HUES48 (cell line): ENCODE results near the gene IL1RN.

ENCODE experiments used
- H3K27ac ChIP-seq: one replicate; pipeline ENCODE4 v1.7.0; 2013; ENCODE audit warnings: low read depth, low read length, inconsistent platforms
- H3K27me3 ChIP-seq: 2 replicates; pipeline ENCODE4 v1.6.1; 2013; ENCODE audit warnings: mild to moderate bottlenecking, low read length; ENCODE audit not compliant: control insufficient read depth, insufficient read depth
- H3K36me3 ChIP-seq: 2 replicates; pipeline ENCODE4 v1.6.1; 2013; ENCODE audit warnings: low read length; ENCODE audit not compliant: control insufficient read depth, insufficient read depth
- H3K4me1 ChIP-seq: 2 replicates; pipeline ENCODE4 v1.6.1; 2013; ENCODE audit warnings: mild to moderate bottlenecking, low read length; ENCODE audit not compliant: control insufficient read depth, insufficient read depth
- H3K4me3 ChIP-seq: 2 replicates; pipeline ENCODE4 v1.5.1; 2013; ENCODE audit warnings: mild to moderate bottlenecking, low read depth, low read length
- H3K9ac ChIP-seq: 2 replicates; pipeline ENCODE4 v1.6.1; 2013; ENCODE audit warnings: mild to moderate bottlenecking, low read depth, low read length, moderate library complexity
- H3K9me3 ChIP-seq: 2 replicates; pipeline ENCODE4 v1.6.1; 2013; ENCODE audit warnings: low read length; ENCODE audit not compliant: control insufficient read depth, insufficient read depth

The IL1RN gene, protein sequence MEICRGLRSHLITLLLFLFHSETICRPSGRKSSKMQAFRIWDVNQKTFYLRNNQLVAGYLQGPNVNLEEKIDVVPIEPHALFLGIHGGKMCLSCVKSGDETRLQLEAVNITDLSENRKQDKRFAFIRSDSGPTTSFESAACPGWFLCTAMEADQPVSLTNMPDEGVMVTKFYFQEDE

DNA sequence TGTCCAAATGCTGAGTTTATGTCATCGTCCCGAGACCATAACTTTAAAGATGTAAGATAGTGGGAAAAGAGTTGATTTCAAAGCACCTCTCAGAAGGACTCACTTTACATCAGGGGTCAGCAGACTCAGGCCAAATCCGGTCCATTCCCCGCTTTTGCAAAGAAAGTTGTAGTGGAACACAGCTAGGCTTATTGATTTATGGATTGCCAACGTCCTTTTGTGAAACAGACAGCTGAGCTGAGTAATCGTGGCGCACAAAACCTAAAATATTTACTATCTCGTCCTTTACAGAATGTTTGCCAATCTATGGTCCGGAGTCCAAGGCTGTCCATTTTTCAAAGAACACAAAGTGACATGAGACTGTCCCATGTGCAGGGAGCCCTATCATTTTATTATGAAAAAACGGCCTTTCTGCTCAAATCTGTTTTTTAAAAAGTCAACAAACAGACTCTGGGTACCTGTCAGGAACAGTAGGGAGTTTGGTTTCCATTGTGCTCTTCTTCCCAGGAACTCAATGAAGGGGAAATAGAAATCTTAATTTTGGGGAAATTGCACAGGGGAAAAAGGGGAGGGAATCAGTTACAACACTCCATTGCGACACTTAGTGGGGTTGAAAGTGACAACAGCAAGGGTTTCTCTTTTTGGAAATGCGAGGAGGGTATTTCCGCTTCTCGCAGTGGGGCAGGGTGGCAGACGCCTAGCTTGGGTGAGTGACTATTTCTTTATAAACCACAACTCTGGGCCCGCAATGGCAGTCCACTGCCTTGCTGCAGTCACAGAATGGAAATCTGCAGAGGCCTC, at the start of gene IL1RN:
TSS of gene IL1RN (plus strand) at position 754 of the 801 bp plus-strand sequence. CDS start at position 781, 27 bp downstream.
- Histone ChIP-seq H3K9ac (no peak within 1 kb of the TSS), H3K9me3 (no peaks in the 10 kb centered on the region), H3K27ac (no peak within 1 kb of the TSS), H3K4me1 (no peaks in the 10 kb centered on the region), H3K4me3 (no peak within 1 kb of the TSS), H3K27me3 (no peaks in the 10 kb centered on the region; the same call in 1 of the 2 replicates), H3K36me3 (no peaks in the 10 kb centered on the region)

DNA sequence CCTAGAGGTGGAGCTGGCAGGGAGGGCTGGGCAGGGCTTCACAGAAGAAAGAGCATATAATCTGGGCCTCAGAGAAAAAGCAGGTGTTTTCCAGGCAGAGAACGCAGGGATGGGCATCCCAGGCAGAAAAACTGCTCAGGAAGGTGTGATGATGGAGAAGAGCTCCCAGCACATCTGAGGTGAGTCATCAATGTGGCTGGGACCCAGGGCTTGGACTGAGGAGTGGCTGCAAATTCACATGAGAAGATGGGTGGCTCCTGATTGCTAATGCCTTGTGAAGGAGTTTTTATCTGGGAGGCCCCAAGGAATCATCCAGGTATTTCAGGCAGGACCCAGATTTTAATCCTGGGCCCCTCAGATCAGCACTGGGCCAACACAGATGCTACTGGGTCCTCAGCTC, 49.5 kb upstream of the IL1RN start:
- Histone ChIP-seq H3K4me1 (0 out of 2 replicates have a peak, but pooled peaks cover 3% of the 10 kb centered on the region), H3K27ac (no peak overlapping the region), H3K27me3 (no peaks in the 10 kb centered on the region)

DNA sequence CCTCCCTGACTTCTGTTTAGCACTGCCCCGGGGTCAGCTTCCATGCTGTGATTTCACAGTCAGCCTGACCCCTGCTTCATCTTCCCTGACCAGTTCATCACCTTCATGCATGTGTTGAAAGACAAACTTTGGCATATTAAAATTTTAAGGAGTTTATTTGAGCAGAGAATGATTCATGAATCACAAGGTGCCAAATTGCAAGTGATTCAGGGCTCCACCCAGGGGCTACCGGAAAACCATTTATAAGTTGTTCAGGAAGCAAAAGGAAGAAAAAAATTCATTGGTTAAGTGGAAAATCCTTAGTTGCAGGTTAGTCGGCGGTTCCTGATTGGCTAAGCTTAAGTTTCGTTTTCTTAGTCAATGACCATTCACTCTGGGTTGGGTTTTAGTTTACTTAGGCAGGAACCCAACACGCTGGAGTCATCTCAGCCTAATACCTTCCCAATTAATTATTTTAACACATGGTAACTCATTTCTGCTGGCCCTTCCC, 49.0 kb upstream of the IL1RN start:
- Histone ChIP-seq H3K27ac (no peak overlapping the region), H3K4me1 (0 out of 2 replicates have a peak, but pooled peaks cover 3% of the 10 kb centered on the region), H3K36me3 (no peaks in the 10 kb centered on the region), H3K9me3 (no peaks in the 10 kb centered on the region), H3K9ac (no peak overlapping the region), H3K27me3 (no peaks in the 10 kb centered on the region), H3K4me3 (no peak overlapping the region)

More for the DNA sequence above, 49.5 kb upstream of the IL1RN start:
- Histone ChIP-seq H3K9me3 (no peaks in the 10 kb centered on the region), H3K4me3 (no peak overlapping the region), H3K9ac (no peak overlapping the region), H3K36me3 (no peaks in the 10 kb centered on the region)

DNA sequence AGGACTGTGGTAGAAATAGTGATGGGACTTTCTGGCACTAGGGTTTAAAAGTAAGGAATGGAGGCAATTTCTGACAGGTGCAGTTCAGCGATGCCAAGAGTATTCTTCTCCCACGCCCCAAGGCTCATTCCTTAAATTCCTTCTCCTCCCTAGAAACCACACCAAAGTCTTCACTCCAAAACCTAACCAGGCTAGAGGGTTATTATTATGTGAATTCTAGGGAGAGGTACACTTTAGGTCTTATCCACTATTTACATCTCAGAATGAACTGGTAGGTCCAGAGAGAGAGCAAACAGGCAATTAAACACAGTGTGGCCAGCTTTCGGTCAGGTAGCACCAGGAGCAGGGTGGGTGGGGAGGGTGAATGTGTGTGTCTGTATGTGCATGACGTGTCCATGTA, 48.3 kb upstream of the IL1RN start:
- H3K36me3 ChIP-seq, result no peaks in the 10 kb centered on the region

DNA sequence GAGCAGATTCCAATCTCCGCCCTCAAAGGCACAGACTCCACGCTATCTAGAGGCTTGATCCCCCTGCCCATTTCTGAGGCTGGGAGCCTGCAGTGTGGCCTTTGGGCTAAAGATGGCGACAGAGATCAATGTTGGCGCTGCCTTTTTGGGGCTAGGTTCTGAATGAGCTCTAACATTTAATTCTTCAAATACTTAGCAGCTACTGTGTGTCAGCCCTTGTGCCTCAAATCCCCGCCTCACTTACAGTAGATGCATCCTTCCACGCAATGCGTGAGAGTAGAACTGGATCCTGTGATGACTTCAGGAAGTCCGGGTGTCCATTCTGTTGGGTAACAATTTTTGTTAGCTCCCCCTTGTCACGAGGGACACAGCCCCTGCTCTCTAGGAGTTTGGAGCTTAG, 47.3 kb upstream of the IL1RN start:
- Histone ChIP-seq H3K4me3 (no peak overlapping the region), H3K36me3 (no peaks in the 10 kb centered on the region), H3K9ac (no peak overlapping the region), H3K4me1 (0 out of 2 replicates have a peak, but pooled peaks cover 3% of the 10 kb centered on the region), H3K27ac (no peak overlapping the region), H3K27me3 (no peaks in the 10 kb centered on the region), H3K9me3 (no peaks in the 10 kb centered on the region)

More for the DNA sequence above, 48.3 kb upstream of the IL1RN start:
- H3K9me3 ChIP-seq, result no peaks in the 10 kb centered on the region
- H3K9ac ChIP-seq, result no peak overlapping the region
- H3K4me3 ChIP-seq, result no peak overlapping the region
- no peaks in the 10 kb centered on the region for H3K27me3 ChIP-seq
- 0 out of 2 replicates have a peak, but pooled peaks cover 3% of the 10 kb centered on the region for H3K4me1 ChIP-seq
- H3K27ac ChIP-seq, result no peak overlapping the region

DNA sequence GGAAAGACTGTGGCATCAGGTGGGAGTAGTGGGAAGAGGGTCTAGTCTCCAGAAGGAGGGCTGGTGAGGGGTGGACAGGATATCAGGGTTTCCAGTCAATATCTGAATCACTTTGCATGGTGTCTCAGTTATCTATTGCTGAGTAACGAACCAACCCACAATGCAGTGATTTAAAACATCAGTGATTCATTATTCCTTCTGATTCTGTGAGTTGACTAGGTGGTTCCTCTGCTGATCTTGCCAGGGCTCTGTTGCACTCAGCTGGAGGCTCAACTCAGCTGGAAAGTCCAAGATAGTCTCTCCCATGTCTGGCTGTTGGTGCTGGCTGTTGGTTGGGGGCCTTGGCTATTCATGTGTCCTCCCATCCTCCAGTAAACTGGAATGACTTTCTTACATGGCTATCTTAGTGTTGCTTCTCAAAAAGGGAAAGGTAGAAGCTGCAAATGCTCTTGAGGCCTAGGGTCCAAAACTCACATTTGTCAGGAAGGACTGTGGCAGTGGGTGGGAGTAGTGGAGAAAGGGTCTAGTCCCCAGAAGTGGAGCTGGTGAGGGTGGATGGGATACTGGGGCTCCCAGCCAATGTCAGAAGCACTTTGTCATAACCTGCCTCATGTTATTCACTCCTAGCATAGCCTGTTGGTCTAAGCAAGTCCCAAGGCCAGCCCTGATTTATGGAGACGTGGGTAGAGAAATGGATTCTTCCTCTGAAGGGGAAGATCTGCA, 45.7 kb upstream of the IL1RN start:
- Histone ChIP-seq H3K27me3 (no peaks in the 10 kb centered on the region), H3K9ac (no peak overlapping the region), H3K4me1 (0 out of 2 replicates have a peak, but pooled peaks cover 3% of the 10 kb centered on the region), H3K27ac (no peak overlapping the region), H3K4me3 (no peak overlapping the region), H3K9me3 (no peaks in the 10 kb centered on the region), H3K36me3 (no peaks in the 10 kb centered on the region)

DNA sequence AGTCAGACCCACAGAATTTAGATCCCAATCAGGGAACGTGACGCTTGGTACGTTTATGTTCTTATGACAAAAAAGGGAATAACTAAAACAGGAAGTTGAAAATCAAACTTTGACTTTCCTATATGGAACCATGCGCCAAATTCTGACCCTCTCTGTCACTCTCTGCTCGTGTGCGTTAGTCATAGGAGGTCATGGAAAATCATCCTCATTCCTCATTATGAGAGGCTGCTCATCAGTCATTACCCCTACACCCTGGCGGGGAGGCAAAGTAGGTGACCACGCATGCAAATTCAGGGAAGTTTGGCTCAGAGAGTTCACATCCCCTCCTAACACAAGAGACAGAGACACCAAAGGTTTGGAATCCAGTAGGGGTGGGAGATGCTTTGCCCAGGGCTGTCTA, 44.1 kb upstream of the IL1RN start:
- Histone ChIP-seq H3K27me3 (no peaks in the 10 kb centered on the region), H3K9me3 (no peaks in the 10 kb centered on the region), H3K27ac (no peak overlapping the region), H3K9ac (no peak overlapping the region), H3K4me1 (0 out of 2 replicates have a peak, but pooled peaks cover 3% of the 10 kb centered on the region), H3K4me3 (no peak overlapping the region), H3K36me3 (no peaks in the 10 kb centered on the region)

DNA sequence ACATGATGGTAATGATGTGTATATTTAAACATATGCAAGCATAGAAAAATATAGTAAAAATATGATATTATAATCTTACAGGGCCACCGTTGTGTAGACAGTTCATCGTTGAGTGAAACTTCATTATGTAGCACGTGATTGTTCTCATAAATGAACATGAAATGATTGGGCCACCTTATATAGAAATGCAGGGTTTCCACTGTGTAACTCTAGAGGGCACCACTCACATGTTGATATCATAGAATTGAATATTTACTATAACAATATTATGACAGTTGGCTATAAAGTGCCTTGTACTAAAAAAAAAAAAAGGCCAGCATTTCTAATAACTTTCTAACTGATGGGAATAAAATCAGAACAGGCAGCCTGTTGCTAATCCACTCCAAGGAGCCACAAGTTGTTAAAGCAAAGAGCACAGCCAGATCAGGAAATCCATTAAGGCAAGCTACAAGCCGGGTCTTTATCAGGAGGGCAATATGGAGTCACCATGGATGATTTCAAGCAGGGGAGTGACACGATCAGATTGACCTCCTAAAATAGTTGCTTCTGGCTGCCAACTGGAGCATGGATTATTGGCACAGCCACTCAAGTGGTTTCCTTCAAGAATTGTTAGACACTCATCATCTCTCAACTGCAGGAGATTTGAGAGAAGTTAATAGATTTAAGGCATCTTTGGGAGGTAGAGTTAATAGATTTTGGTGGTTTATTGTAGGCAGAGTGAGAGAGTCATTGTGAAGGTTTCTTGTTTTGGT, 43.0 kb upstream of the IL1RN start:
- Histone ChIP-seq H3K4me1 (0 out of 2 replicates have a peak, but pooled peaks cover 3% of the 10 kb centered on the region), H3K9ac (no peak overlapping the region), H3K27ac (no peak overlapping the region), H3K4me3 (no peak overlapping the region), H3K27me3 (no peaks in the 10 kb centered on the region), H3K36me3 (no peaks in the 10 kb centered on the region), H3K9me3 (no peaks in the 10 kb centered on the region)

DNA sequence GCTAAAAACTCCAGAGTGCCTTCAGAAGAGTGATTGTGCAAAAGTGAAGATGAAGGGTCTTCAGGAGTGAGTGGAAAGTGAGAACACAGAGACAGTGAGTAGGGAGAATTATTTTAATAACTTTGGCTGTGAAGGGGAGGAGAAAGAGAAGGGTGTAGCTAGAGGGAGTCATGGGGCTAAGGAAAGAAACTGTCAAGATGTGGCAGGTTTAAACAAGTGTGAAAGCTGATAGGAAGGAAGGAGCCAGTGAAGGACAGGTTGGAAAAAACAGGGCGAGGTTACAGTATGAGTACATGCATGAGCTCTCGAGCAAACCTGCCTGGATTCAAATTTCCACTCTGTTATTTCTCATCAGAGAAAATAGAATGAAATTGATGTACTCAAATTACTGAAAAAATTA, 41.9 kb upstream of the IL1RN start:
- Histone ChIP-seq H3K4me1 (no peaks in the 10 kb centered on the region), H3K27me3 (no peaks in the 10 kb centered on the region), H3K9me3 (no peaks in the 10 kb centered on the region), H3K27ac (no peak overlapping the region), H3K9ac (no peak overlapping the region), H3K4me3 (no peak overlapping the region), H3K36me3 (no peaks in the 10 kb centered on the region)

DNA sequence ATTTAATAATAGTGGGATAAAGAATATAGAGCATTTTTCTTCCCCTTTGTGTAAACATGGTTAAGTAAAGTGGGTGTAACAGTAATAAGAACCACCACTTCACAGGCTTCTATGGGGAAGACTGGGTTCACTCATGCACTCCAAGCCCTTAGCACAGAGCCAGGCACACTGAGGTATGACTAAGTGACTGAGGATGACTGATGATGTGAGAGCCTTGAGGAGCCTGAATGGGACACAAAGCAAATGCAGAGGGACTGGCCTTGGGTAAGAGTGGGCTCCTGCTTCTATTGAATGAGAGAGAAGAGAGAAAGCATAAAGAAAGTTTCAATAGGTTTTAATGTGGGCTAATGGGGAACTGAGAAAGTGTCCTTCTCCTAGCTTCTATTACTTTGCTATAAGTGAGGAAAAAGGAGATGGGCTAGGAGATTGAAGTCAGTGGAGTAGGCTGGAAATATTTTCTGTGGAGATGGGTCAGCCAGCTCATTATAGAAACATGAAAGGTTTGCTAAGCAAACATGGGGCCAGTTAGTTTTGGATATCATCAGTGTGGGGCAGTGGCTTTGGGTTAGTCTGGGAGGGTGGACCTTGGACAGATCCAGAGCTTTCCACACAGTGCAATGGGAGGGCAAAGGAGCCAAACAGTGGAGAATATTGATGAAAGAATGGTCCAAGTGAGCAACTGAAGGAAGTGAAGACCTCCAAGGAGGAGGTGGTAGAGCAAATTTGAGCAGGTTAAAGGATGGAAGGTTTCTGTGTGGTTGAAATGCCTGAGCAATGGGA, 39.0 kb upstream of the IL1RN start:
- Histone ChIP-seq H3K27ac (no peak overlapping the region), H3K9me3 (no peaks in the 10 kb centered on the region), H3K27me3 (no peaks in the 10 kb centered on the region), H3K4me3 (no peak overlapping the region), H3K4me1 (no peaks in the 10 kb centered on the region), H3K36me3 (no peaks in the 10 kb centered on the region), H3K9ac (no peak overlapping the region)
